Sigmoid colon (tissue), 4 donors: ENCODE data around the gene RAMP1.

Source experiments
- CTCF ChIP-seq, 4 experiments: fragments of 450-650 bp in 3 of 4; fragments of 200-600 bp in 1 of 4; IDR thresholded peaks; one replicate each; pipeline ENCODE4 v1.5.1; 2016 to 2019; ENCODE audit warnings: antibody characterized with exemption in 4 of 4, mild to moderate bottlenecking in 3 of 4, moderate library complexity in 2 of 4
- EP300 ChIP-seq, 4 donors: sonication (generic); formaldehyde crosslinking; IDR thresholded peaks; one replicate each; pipeline ENCODE4 v1.6.1; 2017; ENCODE audit warnings: antibody characterized with exemption in 4 of 4
- POLR2A ChIP-seq, 2 donors: fragments of 450-650 bp; IDR thresholded peaks; one replicate each; pipeline ENCODE4 v1.6.1; 2016; ENCODE audit warnings: antibody characterized with exemption in 2 of 2, mild to moderate bottlenecking in 2 of 2, moderate library complexity in 2 of 2
- POLR2AphosphoS5 ChIP-seq, 4 donors: sonication (generic); formaldehyde crosslinking; IDR thresholded peaks; one replicate each; pipeline ENCODE4 v1.6.1; 2017; ENCODE audit warnings: antibody characterized with exemption in 4 of 4

GRCh38 chr2:237819231-237819630 is 40.2 kb upstream of the RAMP1 start:
- TF ChIP-seq CTCF (IDR thresholded peaks at IDR 0.05) = no peak
- no peak for TF ChIP-seq POLR2A (IDR thresholded peaks at IDR 0.05)
- no peak for TF ChIP-seq EP300 (IDR thresholded peaks at IDR 0.05)
- TF ChIP-seq POLR2AphosphoS5 (IDR thresholded peaks at IDR 0.05) = no peak
